K562 (cell line): ENCODE results near the gene PUDP.

ENCODE experiments used
- ATF2 ChIP-seq: sonication (generic); formaldehyde crosslinking; IDR thresholded peaks from 2 replicates; pipeline ENCODE4 v1.8.1; 2022; ENCODE audit warnings: missing genetic modification reagents
- FOXP1 ChIP-seq: sonication (generic); formaldehyde crosslinking; IDR thresholded peaks from 2 replicates; pipeline ENCODE4 v1.8.0; 2022; ENCODE audit warnings: mild to moderate bottlenecking, missing genetic modification reagents
- GTF2F1 ChIP-seq: IDR thresholded peaks from 2 replicates; pipeline ENCODE4 v1.6.1; 2011; ENCODE audit warnings: low read depth, low read length, improper control_type of control experiment
- JUN ChIP-seq, 2 experiments: sonication (generic) in 1 of 2; formaldehyde crosslinking in 1 of 2; IDR thresholded peaks; 2 replicates each; pipeline versions ENCODE4 v1.6.1 to v1.8.0; 2012 to 2022; ENCODE audit warnings: borderline replicate concordance in 2 of 2, mild to moderate bottlenecking in 2 of 2, improper control_type of control experiment in 1 of 2, low read depth in 1 of 2, low read length in 1 of 2, missing genetic modification reagents in 1 of 2
- JUNB ChIP-seq: fragments of 450-650 bp; formaldehyde crosslinking; conservative IDR thresholded peaks from 2 replicates; pipeline ENCODE4 v1.4.0; 2020; ENCODE audit warnings: mild to moderate bottlenecking
- POLR2A ChIP-seq: fragments of 450-650 bp; conservative IDR thresholded peaks from 2 replicates; pipeline ENCODE4 v1.6.1; 2016
- SMAD4 ChIP-seq: fragments of 250-450 bp; sonication (Bioruptor Pico); conservative IDR thresholded peaks from 2 replicates; pipeline ENCODE4 v1.8.0; 2021; ENCODE audit warnings: inconsistent platforms, mild to moderate bottlenecking, moderate library complexity
- SP2 ChIP-seq: IDR thresholded peaks from 2 replicates; pipeline ENCODE4 v1.6.1; 2011; ENCODE audit warnings: mild to moderate bottlenecking, low read depth, low read length, moderate library complexity; ENCODE audit not compliant: poor library complexity, severe bottlenecking; ENCODE audit errors: extremely low read depth
- TBP ChIP-seq: optimal IDR thresholded peaks from 2 replicates; pipeline ENCODE3; 2011; ENCODE audit warnings: low read depth, low read length, improper control_type of control experiment
- USF1 ChIP-seq: sonication (generic); formaldehyde crosslinking; IDR thresholded peaks from 2 replicates; pipeline ENCODE4 v1.9.0; 2022; ENCODE audit warnings: mild to moderate bottlenecking, missing genetic modification reagents
- TF ChIP-seq, protein P1 (sequence below): fragments of 450-650 bp; formaldehyde crosslinking; conservative IDR thresholded peaks from 2 replicates; pipeline ENCODE4 v1.4.0; 2022; ENCODE audit warnings: mild to moderate bottlenecking, missing genetic modification characterization
- TF ChIP-seq, protein P2 (sequence below), 3 experiments: IDR thresholded peaks in 2 of 3; conservative IDR thresholded peaks in 1 of 3; 2 replicates each; pipeline ENCODE4 v1.5.1; 2011 to 2012; ENCODE audit warnings: low read length in 3 of 3, mild to moderate bottlenecking in 3 of 3, control low read depth in 2 of 3, improper control_type of control experiment in 1 of 3, inconsistent platforms in 1 of 3, low read depth in 1 of 3, mixed read lengths in 1 of 3, moderate library complexity in 1 of 3; ENCODE audit not compliant: insufficient read depth in 2 of 3

DNA sequence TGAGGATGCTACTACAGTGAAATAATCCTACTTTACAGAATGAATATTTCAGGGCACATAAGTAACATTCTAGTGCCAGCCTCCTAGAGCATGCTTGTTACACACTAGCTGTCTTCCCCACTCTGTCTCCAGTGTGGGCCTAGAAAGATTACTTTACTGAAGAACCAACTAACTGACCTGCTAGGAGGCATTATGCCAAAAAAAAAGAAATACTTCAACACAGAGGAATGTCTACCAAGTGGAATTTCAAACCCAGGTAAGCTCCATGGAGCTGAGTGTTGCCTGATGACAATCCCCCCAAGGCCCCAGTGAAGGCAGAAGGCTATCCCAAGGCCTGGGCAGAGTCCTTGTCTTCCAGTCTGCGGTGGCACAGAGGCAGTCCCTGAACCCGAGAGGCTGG, 41.3 kb downstream of the PUDP start:
- no peak for TF ChIP-seq GTF2F1
- TF ChIP-seq TBP: no peak
- TF ChIP-seq, protein P1, sequence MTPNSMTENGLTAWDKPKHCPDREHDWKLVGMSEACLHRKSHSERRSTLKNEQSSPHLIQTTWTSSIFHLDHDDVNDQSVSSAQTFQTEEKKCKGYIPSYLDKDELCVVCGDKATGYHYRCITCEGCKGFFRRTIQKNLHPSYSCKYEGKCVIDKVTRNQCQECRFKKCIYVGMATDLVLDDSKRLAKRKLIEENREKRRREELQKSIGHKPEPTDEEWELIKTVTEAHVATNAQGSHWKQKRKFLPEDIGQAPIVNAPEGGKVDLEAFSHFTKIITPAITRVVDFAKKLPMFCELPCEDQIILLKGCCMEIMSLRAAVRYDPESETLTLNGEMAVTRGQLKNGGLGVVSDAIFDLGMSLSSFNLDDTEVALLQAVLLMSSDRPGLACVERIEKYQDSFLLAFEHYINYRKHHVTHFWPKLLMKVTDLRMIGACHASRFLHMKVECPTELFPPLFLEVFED (CRISPR knock-in tag): no peak
- no peak for TF ChIP-seq ATF2 (CRISPR knock-in tag)
- no peak for TF ChIP-seq POLR2A
- no peak for TF ChIP-seq USF1 (CRISPR knock-in tag)
- no peak for TF ChIP-seq SP2
- TF ChIP-seq JUN (IDR thresholded peaks at IDR 0.05; ENCODE audit: borderline replicate concordance, low read depth, low read length): no peak
- TF ChIP-seq JUN (CRISPR knock-in tag; IDR thresholded peaks at IDR 0.05; ENCODE audit: borderline replicate concordance): no peak
- TF ChIP-seq, protein P2, sequence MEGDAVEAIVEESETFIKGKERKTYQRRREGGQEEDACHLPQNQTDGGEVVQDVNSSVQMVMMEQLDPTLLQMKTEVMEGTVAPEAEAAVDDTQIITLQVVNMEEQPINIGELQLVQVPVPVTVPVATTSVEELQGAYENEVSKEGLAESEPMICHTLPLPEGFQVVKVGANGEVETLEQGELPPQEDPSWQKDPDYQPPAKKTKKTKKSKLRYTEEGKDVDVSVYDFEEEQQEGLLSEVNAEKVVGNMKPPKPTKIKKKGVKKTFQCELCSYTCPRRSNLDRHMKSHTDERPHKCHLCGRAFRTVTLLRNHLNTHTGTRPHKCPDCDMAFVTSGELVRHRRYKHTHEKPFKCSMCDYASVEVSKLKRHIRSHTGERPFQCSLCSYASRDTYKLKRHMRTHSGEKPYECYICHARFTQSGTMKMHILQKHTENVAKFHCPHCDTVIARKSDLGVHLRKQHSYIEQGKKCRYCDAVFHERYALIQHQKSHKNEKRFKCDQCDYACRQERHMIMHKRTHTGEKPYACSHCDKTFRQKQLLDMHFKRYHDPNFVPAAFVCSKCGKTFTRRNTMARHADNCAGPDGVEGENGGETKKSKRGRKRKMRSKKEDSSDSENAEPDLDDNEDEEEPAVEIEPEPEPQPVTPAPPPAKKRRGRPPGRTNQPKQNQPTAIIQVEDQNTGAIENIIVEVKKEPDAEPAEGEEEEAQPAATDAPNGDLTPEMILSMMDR (IDR thresholded peaks at IDR 0.05 in 2 of 3, conservative IDR thresholded peaks at IDR 0.05 in 1 of 3; ENCODE audit: insufficient read depth in 2 of 3, low read depth in 1 of 3, low read length in 3 of 3): no peak
- no peak for TF ChIP-seq JUNB (CRISPR knock-in tag)
- no peak for TF ChIP-seq FOXP1 (CRISPR knock-in tag)
- TF ChIP-seq SMAD4 (CRISPR knock-in tag): no peak
